Gastroesophageal sphincter (tissue), 4 donors: ENCODE results near the gene RAP2C. TPM values are rescaled to one million over a fixed set of nuclear protein-coding genes. Genes with fewer than 3 reads are reported as not detected.

ENCODE experiments used
- ATAC-seq: fragments of 150-250 bp; one replicate; pipeline ENCODE4 v1.9.1; 2016; ENCODE audit warnings: mild to moderate bottlenecking, moderate library complexity
- H3K27ac ChIP-seq, 4 donors: fragments of 200-600 bp; sonication (generic) in 3 of 4; 1 replicate in 3 of 4; 2 replicates in 1 of 4; pipeline ENCODE4 v1.5.1; 2016 to 2019
- H3K27me3 ChIP-seq: fragments of 200-600 bp; sonication (generic); one replicate; pipeline ENCODE4 v1.5.1; 2019
- H3K36me3 ChIP-seq, 2 donors: fragments of 200-600 bp; sonication (generic); one replicate each; pipeline ENCODE4 v1.5.1; 2019; ENCODE audit warnings: control low read depth in 1 of 2
- H3K4me1 ChIP-seq, 3 donors: fragments of 200-600 bp; sonication (generic); 1 replicate in 2 of 3; 2 replicates in 1 of 3; pipeline ENCODE4 v1.5.1; 2016 to 2019; ENCODE audit warnings: control low read depth in 2 of 3
- H3K4me3 ChIP-seq, 2 donors: fragments of 200-600 bp; sonication (generic); one replicate each; pipeline ENCODE4 v1.5.1; 2019; ENCODE audit warnings: mild to moderate bottlenecking in 1 of 2, moderate library complexity in 1 of 2
- H3K9me3 ChIP-seq, 3 donors: fragments of 200-600 bp; sonication (generic); one replicate each; pipeline ENCODE4 v1.5.1; 2017 to 2019; ENCODE audit warnings: control low read depth in 2 of 3
- CTCF ChIP-seq, 4 experiments: fragments of 200-600 bp in 2 of 4; fragments of 450-650 bp in 2 of 4; sonication (generic) in 1 of 4; IDR thresholded peaks; one replicate each; pipeline ENCODE4 v1.5.1; 2017 to 2019; ENCODE audit warnings: antibody characterized with exemption in 4 of 4, mild to moderate bottlenecking in 2 of 4, moderate library complexity in 2 of 4
- EP300 ChIP-seq: sonication (generic); formaldehyde crosslinking; IDR thresholded peaks from one replicate; pipeline ENCODE4 v1.6.1; 2017; ENCODE audit warnings: antibody characterized with exemption, mild to moderate bottlenecking
- POLR2A ChIP-seq, 2 donors: fragments of 450-650 bp; IDR thresholded peaks; one replicate each; pipeline ENCODE4 v1.6.1; 2017; ENCODE audit warnings: antibody characterized with exemption in 2 of 2, mild to moderate bottlenecking in 2 of 2, moderate library complexity in 1 of 2
- POLR2AphosphoS5 ChIP-seq: sonication (generic); formaldehyde crosslinking; IDR thresholded peaks from one replicate; pipeline ENCODE4 v1.6.1; 2017; ENCODE audit warnings: antibody characterized with exemption
- WGBS, 2 donors: methylation state at CpG; one replicate each; pipeline ENCODE4 v1.1.5; 2018; ENCODE audit warnings: low coverage in 1 of 2; 5-methylcytosine and 5-hydroxymethylcytosine counted together
- total RNA-seq, 4 donors: library from RNA; depleted of rRNA; stranded (reverse); fragments of >200 nt; gene quantifications; one replicate each; pipeline ENCODE4 v1.1.0, GENCODE V29; 2016

The RAP2C gene
- total RNA-seq, 4 donors from 2014 or later = 14.5 to 19.9 (median 15.5) TPM

DNA sequence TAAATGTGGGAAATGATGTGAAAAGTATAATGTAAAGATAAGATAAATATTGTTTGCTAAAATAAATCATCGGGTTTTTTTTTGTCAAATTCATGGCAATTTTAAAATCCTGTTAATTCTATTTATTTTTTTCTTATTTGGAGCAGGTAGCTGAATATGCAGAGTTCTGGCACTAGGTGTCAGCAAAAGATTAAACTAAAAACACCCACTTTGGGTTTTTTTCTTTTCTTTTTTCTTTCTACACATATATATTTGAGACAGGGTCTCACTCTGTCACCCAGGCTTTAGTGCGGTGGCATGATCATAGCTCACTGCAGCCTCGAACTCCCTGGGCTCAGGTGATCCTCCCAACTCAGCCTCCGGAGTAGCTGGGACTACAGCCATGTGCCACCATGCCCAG is 6.9 kb upstream of the RAP2C start:
- Histone ChIP-seq H3K27ac (no peak overlapping the region), H3K27me3 (no peaks in the 10 kb centered on the region), H3K4me3 (no peak overlapping the region), H3K4me1 (no peaks in the 10 kb centered on the region), H3K9me3 (no peaks in the 10 kb centered on the region), H3K36me3 (no peaks in the 10 kb centered on the region)
- TF ChIP-seq CTCF (IDR thresholded peaks at IDR 0.05) (peak in 1 of 4 experiments; percentile 31), POLR2A (IDR thresholded peaks at IDR 0.05) (no peak)
- no peak for ATAC-seq
- WGBS, 2 donors = 60 to 88% methylated on average over 1 to 4 of the region's 4 CpGs

DNA sequence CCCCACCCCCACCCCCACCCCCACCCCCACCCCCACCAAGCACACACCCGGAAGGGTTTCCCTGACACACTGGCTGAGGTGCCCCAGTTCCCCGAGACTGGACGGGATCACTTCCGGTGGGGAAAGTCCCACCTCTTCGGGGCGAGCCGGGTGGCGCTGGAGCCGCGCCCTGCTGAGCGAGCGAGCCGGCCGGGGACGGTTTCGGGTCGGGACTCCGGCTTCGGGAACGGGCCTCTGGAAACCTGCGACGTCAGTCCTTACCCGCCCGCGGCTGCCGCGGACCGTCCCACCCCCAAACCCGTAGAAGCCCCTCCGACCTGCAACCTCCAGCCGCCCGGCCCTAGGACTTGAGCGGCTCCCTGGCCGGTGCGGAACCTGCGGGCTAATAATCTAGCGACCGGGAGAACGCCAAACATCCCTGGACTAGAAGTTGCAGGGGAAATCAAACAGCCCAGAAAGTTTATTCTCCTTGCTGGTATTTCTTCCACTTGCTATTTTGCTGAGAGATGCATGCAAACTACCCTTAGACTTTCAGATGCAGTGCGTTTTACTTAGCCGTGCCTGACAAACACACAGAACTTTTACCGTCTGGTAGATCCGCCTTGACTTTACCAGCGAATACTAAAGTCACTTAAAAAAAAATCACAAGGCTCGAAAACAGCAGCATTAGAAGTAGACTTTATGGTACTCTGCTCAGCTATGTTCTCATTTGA is 991 bp downstream of the RAP2C start:
- TF ChIP-seq EP300 (no peak), POLR2A (IDR thresholded peaks at IDR 0.05) (peak; percentile 48 to 56), POLR2AphosphoS5 (peak; percentile 72)
- H3K4me3 ChIP-seq = peak overlapping the region; percentile 77 to 81
- H3K36me3 ChIP-seq = peaks cover 0 to 8% of the 10 kb centered on the region in 2 donors
- 4 to 30% methylated on average over 2 to 5 of the region's 45 CpGs for WGBS, 2 donors
- H3K27ac ChIP-seq = peak overlapping the region; percentile 95 to 98 (median 96)
- no peaks in the 10 kb centered on the region for H3K9me3 ChIP-seq
- ATAC-seq = peak; percentile 89
- H3K4me1 ChIP-seq = peaks cover 0 to 41% (median 0%) of the 10 kb centered on the region in 3 donors
- no peaks in the 10 kb centered on the region for H3K27me3 ChIP-seq

DNA sequence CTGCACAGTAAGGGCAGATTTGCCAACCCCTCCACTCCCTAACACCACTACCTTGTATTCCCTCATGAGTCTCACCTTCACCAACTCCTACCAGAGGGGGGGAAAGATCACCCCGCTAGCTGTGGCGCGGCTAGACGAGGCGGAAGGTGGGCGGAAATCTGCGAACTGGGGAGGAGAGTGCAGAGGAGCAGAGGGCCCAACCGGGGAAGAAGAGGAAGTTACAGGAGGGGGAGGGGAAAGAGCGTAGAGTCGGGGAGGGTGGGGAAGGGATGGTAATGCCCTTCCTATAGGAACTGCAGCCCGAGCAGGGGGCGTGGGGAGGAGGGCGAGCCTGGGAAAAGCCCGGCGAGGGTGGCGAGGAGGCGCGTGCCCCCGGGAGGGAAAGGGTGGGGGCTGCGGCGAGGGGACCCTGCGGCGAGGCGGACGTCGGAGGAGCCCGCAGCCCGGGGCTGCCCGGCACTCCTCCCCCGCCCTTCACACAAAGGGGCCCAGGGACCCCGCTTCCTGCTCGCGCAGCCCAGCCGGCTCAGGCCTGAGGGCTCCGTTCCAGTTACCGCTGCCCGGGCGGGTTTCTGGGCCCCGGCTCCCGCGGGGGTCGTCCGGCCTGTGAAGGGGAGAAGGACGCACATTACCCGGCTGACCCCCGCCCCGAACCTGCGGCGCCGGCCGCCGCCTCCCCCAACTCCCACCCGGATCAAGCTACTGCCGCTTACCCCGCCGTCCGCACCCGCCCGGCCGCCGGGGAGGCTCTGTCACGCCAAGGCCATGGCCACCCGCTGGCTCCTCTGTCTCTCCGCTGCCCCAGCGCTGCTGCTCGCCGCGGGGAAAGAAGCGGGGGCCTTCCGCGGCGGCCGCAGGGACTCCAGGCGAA is 1.8 kb downstream of the RAP2C start:
- peak; percentile 70 for ATAC-seq
- Histone ChIP-seq H3K4me3 (peak overlapping the region; percentile 77 to 81), H3K27me3 (no peaks in the 10 kb centered on the region), H3K4me1 (peaks cover 0 to 48% (median 0%) of the 10 kb centered on the region in 3 donors), H3K36me3 (peaks cover 0 to 15% of the 10 kb centered on the region in 2 donors), H3K27ac (peak overlapping the region; percentile 95 to 98 (median 96)), H3K9me3 (no peaks in the 10 kb centered on the region)
- 0% methylated on average over 1 of the region's 74 CpGs; no CpG with 5 or more reads in 1 of the 2 donors for WGBS, 2 donors
- no peak for TF ChIP-seq EP300
- no peak for TF ChIP-seq CTCF (IDR thresholded peaks at IDR 0.05)
- TF ChIP-seq POLR2AphosphoS5 = no peak
- no peak for TF ChIP-seq POLR2A (IDR thresholded peaks at IDR 0.05)

GRCh38 chrX:132216806-132217202 is 2.4 kb downstream of the RAP2C start:
- TF ChIP-seq EP300 = no peak
- TF ChIP-seq POLR2AphosphoS5 = no peak
- no peak for TF ChIP-seq CTCF (IDR thresholded peaks at IDR 0.05)
- no peak for TF ChIP-seq POLR2A (IDR thresholded peaks at IDR 0.05)
- no peak for ATAC-seq

GRCh38 chrX:132216283-132216682 is 3.0 kb downstream of the RAP2C start:
- Histone ChIP-seq H3K36me3 (peaks cover 0 to 15% of the 10 kb centered on the region in 2 donors), H3K27ac (peak overlapping the region in 3 of 4 donors; percentile 95 to 98 (median 97)), H3K27me3 (no peaks in the 10 kb centered on the region), H3K4me1 (peaks cover 0 to 55% (median 0%) of the 10 kb centered on the region in 3 donors), H3K4me3 (peak overlapping the region; percentile 77 to 81), H3K9me3 (no peaks in the 10 kb centered on the region)
- WGBS, 2 donors = 1 to 26% methylated on average over 6 to 7 of the region's 8 CpGs
- TF ChIP-seq EP300 = no peak
- TF ChIP-seq CTCF (IDR thresholded peaks at IDR 0.05) = no peak
- TF ChIP-seq POLR2AphosphoS5 = no peak
- TF ChIP-seq POLR2A (IDR thresholded peaks at IDR 0.05) = no peak
- no peak for ATAC-seq

More at GRCh38 chrX:132216806-132217202, 2.4 kb downstream of the RAP2C start:
- WGBS, 2 donors = 0 to 31% methylated on average over 6 to 7 of the region's 11 CpGs
- peaks cover 0 to 15% of the 10 kb centered on the region in 2 donors for H3K36me3 ChIP-seq
- H3K4me1 ChIP-seq = peaks cover 0 to 53% (median 0%) of the 10 kb centered on the region in 3 donors
- H3K9me3 ChIP-seq = no peaks in the 10 kb centered on the region
- H3K27me3 ChIP-seq = no peaks in the 10 kb centered on the region
- H3K27ac ChIP-seq = peak overlapping the region; percentile 95 to 98 (median 96)
- H3K4me3 ChIP-seq = peak overlapping the region; percentile 77 to 81
